Activated naive CD8-positive, alpha-beta T cell treated with anti-CD3 and anti-CD28 coated beads, Interleukin-2, amount 50 U/mL, for 24 hours (primary cell): Measurements from ENCODE around the gene IFI30.
"Not testable (repeated sequence)": the region's sequence is repeated elsewhere in the genome, so short reads cannot be mapped to it uniquely, and the experiment has no call there.

Experiments used
- ATAC-seq: fragments of 150-1000 bp; cut with Tn5 transposase; one replicate; pipeline ENCODE4 v1.10.0; 2021
- DNase-seq: peaks from one replicate; pipeline ENCODE4 v3.0.0; 2021
- H3K27ac Mint-ChIP-seq: one replicate; pipeline ENCODE4 v1.8.0; 2021; ENCODE audit warnings: mild to moderate bottlenecking, mixed read lengths
- H3K27me3 Mint-ChIP-seq: one replicate; pipeline ENCODE4 v1.8.0; 2021; ENCODE audit warnings: mixed read lengths
- H3K36me3 Mint-ChIP-seq: one replicate; pipeline ENCODE4 v1.8.0; 2021; ENCODE audit warnings: low read depth, mixed read lengths
- H3K4me1 Mint-ChIP-seq: one replicate; pipeline ENCODE4 v1.8.0; 2021; ENCODE audit warnings: mixed read lengths
- H3K4me3 Mint-ChIP-seq: one replicate; pipeline ENCODE4 v1.8.0; 2021; ENCODE audit warnings: mild to moderate bottlenecking, moderate library complexity, mixed read lengths
- H3K9me3 Mint-ChIP-seq: one replicate; pipeline ENCODE4 v1.8.0; 2021; ENCODE audit warnings: mixed read lengths

Gene IFI30

GRCh38 chr19:18159059-18159616 is 14.5 kb upstream of the IFI30 start:
- H3K4me3 Mint-ChIP-seq = not testable (repeated sequence)

GRCh38 chr19:18159810-18160209 is 13.8 kb upstream of the IFI30 start:
- no peak overlapping the region for H3K4me3 Mint-ChIP-seq
- no peak overlapping the region for H3K27ac Mint-ChIP-seq
- peaks cover 11% of the 10 kb centered on the region for H3K36me3 Mint-ChIP-seq
- DNase-seq (no peak), ATAC-seq (no peak)
- H3K9me3 Mint-ChIP-seq = no peaks in the 10 kb centered on the region
- H3K4me1 Mint-ChIP-seq = peaks cover 9% of the 10 kb centered on the region
- no peaks in the 10 kb centered on the region for H3K27me3 Mint-ChIP-seq

More at GRCh38 chr19:18159059-18159616, 14.5 kb upstream of the IFI30 start:
- ATAC-seq, H3K27me3 Mint-ChIP-seq, H3K9me3 Mint-ChIP-seq, H3K27ac Mint-ChIP-seq, DNase-seq: not testable (repeated sequence)
- H3K36me3 Mint-ChIP-seq = peaks cover 11% of the 10 kb centered on the region
- H3K4me1 Mint-ChIP-seq = peaks cover 15% of the 10 kb centered on the region

- Mint-ChIP-seq H3K27me3 (no peaks in the 10 kb centered on the region), H3K4me3 (peak overlapping the region; percentile 75), H3K9me3 (no peaks in the 10 kb centered on the region), H3K36me3 (peaks cover 12% of the 10 kb centered on the region), H3K27ac (peak overlapping the region; percentile 42), H3K4me1 (peaks cover 9% of the 10 kb centered on the region)
- ATAC-seq (peak; percentile 10), DNase-seq (no peak)
Observed at GRCh38 chr19:18160493-18160970, 13.1 kb upstream of the IFI30 start.

GRCh38 chr19:18160971-18161635 is 12.5 kb upstream of the IFI30 start:
- peaks cover 17% of the 10 kb centered on the region for H3K36me3 Mint-ChIP-seq
- ATAC-seq (peak; percentile 83), DNase-seq (peak; percentile 86)
- H3K9me3 Mint-ChIP-seq = no peaks in the 10 kb centered on the region
- peak overlapping the region; percentile 75 for H3K4me3 Mint-ChIP-seq
- peak overlapping the region; percentile 42 for H3K27ac Mint-ChIP-seq
- H3K27me3 Mint-ChIP-seq = no peaks in the 10 kb centered on the region
- H3K4me1 Mint-ChIP-seq = peaks cover 9% of the 10 kb centered on the region

- H3K27ac Mint-ChIP-seq = no peak overlapping the region
- DNase-seq (no peak), ATAC-seq (peak; percentile 11)
- H3K4me1 Mint-ChIP-seq = peaks cover 9% of the 10 kb centered on the region
- H3K36me3 Mint-ChIP-seq = peaks cover 18% of the 10 kb centered on the region
- H3K27me3 Mint-ChIP-seq = no peaks in the 10 kb centered on the region
- peak overlapping the region; percentile 43 for H3K4me3 Mint-ChIP-seq
- no peaks in the 10 kb centered on the region for H3K9me3 Mint-ChIP-seq
Observed at GRCh38 chr19:18161636-18162002, 12.0 kb upstream of the IFI30 start.

GRCh38 chr19:18164072-18164471 is 9.5 kb upstream of the IFI30 start:
- H3K36me3 Mint-ChIP-seq = peaks cover 24% of the 10 kb centered on the region
- no peak overlapping the region for H3K4me3 Mint-ChIP-seq
- H3K9me3 Mint-ChIP-seq = no peaks in the 10 kb centered on the region
- H3K4me1 Mint-ChIP-seq = peaks cover 15% of the 10 kb centered on the region
- ATAC-seq = no peak
- H3K27ac Mint-ChIP-seq = no peak overlapping the region
- DNase-seq = no peak
- H3K27me3 Mint-ChIP-seq = no peaks in the 10 kb centered on the region

- no peak overlapping the region for H3K4me3 Mint-ChIP-seq
- peaks cover 23% of the 10 kb centered on the region for H3K36me3 Mint-ChIP-seq
- H3K27me3 Mint-ChIP-seq = no peaks in the 10 kb centered on the region
- DNase-seq (no peak), ATAC-seq (no peak)
- no peaks in the 10 kb centered on the region for H3K9me3 Mint-ChIP-seq
- peaks cover 12% of the 10 kb centered on the region for H3K4me1 Mint-ChIP-seq
- no peak overlapping the region for H3K27ac Mint-ChIP-seq
Observed at GRCh38 chr19:18165794-18166544, 7.6 kb upstream of the IFI30 start.

GRCh38 chr19:18167011-18167410 is 6.6 kb upstream of the IFI30 start:
- ATAC-seq = no peak
- peaks cover 26% of the 10 kb centered on the region for H3K36me3 Mint-ChIP-seq
- H3K27me3 Mint-ChIP-seq = no peaks in the 10 kb centered on the region
- no peak overlapping the region for H3K27ac Mint-ChIP-seq
- DNase-seq = no peak
- H3K4me3 Mint-ChIP-seq = no peak overlapping the region
- no peaks in the 10 kb centered on the region for H3K9me3 Mint-ChIP-seq
- H3K4me1 Mint-ChIP-seq = peaks cover 15% of the 10 kb centered on the region

- DNase-seq = peak; percentile 71
Observed at GRCh38 chr19:18167975-18168645, 5.5 kb upstream of the IFI30 start.

GRCh38 chr19:18168673-18169381 is 4.8 kb upstream of the IFI30 start:
- no peaks in the 10 kb centered on the region for H3K27me3 Mint-ChIP-seq
- H3K9me3 Mint-ChIP-seq = no peaks in the 10 kb centered on the region
- H3K27ac Mint-ChIP-seq = no peak overlapping the region
- peaks cover 25% of the 10 kb centered on the region for H3K4me1 Mint-ChIP-seq
- peaks cover 20% of the 10 kb centered on the region for H3K36me3 Mint-ChIP-seq
- DNase-seq (no peak), ATAC-seq (no peak)
- no peak overlapping the region for H3K4me3 Mint-ChIP-seq

More at GRCh38 chr19:18167975-18168645, 5.5 kb upstream of the IFI30 start:
- Mint-ChIP-seq H3K9me3 (no peaks in the 10 kb centered on the region), H3K36me3 (peaks cover 23% of the 10 kb centered on the region), H3K27ac (no peak overlapping the region), H3K4me1 (peaks cover 20% of the 10 kb centered on the region), H3K4me3 (no peak overlapping the region), H3K27me3 (no peaks in the 10 kb centered on the region)
- ATAC-seq = peak; percentile 89

- H3K9me3 Mint-ChIP-seq = no peaks in the 10 kb centered on the region
- peaks cover 37% of the 10 kb centered on the region for H3K4me1 Mint-ChIP-seq
- no peaks in the 10 kb centered on the region for H3K27me3 Mint-ChIP-seq
- H3K27ac Mint-ChIP-seq = peak overlapping the region; percentile 63
- H3K4me3 Mint-ChIP-seq = no peak overlapping the region
- no peak for ATAC-seq
- peaks cover 16% of the 10 kb centered on the region for H3K36me3 Mint-ChIP-seq
- no peak for DNase-seq
Observed at GRCh38 chr19:18170714-18171255, 2.8 kb upstream of the IFI30 start.

GRCh38 chr19:18171605-18172327 is 1.8 kb upstream of the IFI30 start:
- Mint-ChIP-seq H3K27me3 (no peaks in the 10 kb centered on the region), H3K4me3 (no peak overlapping the region), H3K4me1 (peaks cover 40% of the 10 kb centered on the region), H3K36me3 (peaks cover 15% of the 10 kb centered on the region), H3K9me3 (no peaks in the 10 kb centered on the region), H3K27ac (peak overlapping the region; percentile 68)
- ATAC-seq (no peak), DNase-seq (no peak)

GRCh38 chr19:18172331-18173053 is 1.1 kb upstream of the IFI30 start:
- no peak for ATAC-seq
- peak overlapping the region; percentile 39 for H3K27ac Mint-ChIP-seq
- no peaks in the 10 kb centered on the region for H3K9me3 Mint-ChIP-seq
- peaks cover 15% of the 10 kb centered on the region for H3K36me3 Mint-ChIP-seq
- peak overlapping the region; percentile 29 for H3K4me3 Mint-ChIP-seq
- no peak for DNase-seq
- peaks cover 40% of the 10 kb centered on the region for H3K4me1 Mint-ChIP-seq
- H3K27me3 Mint-ChIP-seq = no peaks in the 10 kb centered on the region
